DMS53 treated with DMSO at 0.1 percent for 48 hours (cell line): ENCODE measurements around the gene NUDT22.

Experiments used
- DNase-seq: peaks from one replicate; lab custom pipeline; 2025; ENCODE audit not compliant: unreplicated experiment; lab: John Stamatoyannopoulos, UW

Gene NUDT22

DNA sequence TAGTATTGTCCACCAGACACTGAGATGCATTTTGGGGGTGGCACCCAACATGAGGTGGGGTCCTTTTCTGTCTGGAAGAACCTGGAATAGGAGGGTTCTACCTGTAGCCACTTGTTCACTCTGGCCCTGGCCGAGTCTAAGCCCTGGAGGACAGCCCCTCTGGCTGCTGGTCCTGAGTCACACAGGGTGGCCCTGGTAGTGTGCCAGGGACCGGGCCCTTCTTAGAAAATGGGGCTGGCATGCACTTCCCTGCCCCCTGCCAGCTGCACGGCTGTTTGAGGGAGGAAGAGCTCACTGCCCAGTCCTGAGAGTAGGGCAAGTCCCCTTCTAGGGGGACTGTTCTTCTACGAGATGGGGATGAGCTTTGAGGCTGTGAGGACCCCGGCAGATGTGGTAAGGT lies 27.4 kb downstream of the NUDT22 start:
- no peak for DNase-seq

DNA sequence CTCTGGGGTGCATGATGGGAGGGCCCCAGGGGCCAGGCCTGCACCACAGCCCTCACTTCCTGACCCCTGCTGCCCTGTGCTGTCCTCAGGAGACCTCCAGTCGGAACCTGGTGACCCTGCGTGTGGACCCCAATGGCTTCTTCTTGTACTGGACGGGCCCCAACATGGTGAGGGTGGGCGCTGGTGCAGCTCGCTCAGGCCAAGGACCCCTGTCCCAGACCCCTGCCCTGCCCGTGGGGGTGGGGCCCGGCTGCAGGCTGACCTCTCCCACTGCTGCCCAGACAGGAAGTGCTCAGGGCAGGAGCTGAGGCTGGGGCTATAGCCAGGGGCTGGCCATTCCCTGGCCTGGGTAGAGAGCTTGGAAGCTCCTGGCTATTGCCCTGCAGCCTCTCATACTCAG lies 28.3 kb downstream of the NUDT22 start:
- no peak for DNase-seq

DNA sequence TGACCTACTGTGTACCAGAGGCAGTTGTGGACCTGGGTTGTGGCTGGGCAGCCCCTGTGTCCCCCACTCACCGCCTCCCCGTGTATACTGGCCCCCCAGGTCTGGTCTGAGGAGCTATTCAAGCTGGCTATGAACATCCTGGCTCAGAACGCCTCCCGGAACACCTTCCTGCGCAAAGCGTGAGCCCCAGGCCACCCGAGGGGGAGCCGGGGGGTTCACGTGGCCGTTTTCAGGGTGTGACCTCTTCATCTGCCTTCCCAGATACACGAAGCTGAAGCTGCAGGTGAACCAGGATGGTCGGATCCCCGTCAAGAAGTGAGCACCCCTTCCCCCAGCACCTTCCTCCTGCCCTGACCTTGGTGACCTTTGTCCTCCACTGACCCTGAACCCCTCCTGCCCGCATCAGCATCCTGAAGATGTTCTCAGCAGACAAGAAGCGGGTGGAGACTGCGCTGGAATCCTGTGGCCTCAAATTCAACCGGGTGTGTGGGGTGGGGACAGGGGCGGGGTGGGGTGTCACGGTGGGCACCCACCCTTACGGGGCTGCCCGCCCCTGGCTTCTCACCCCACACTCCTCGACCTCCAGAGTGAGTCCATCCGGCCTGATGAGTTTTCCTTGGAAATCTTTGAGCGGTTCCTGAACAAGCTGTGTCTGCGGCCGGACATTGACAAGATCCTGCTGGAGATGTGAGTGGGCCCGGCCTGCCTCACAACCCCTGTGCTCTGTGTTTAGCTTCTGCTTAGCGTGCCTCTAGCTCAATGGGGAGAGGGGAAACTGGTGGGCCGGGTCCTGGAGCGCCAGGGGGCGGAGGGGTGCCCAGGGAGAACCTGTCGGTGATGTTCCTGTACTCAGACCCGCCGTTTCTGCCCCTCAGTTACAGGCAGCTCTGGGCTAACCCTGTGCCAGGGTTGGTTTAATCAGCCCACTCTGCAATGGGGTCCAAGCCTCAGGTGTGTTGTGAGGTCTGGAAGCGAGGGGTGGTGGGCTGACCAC lies 29.4 kb downstream of the NUDT22 start:
- no peak for DNase-seq

DNA sequence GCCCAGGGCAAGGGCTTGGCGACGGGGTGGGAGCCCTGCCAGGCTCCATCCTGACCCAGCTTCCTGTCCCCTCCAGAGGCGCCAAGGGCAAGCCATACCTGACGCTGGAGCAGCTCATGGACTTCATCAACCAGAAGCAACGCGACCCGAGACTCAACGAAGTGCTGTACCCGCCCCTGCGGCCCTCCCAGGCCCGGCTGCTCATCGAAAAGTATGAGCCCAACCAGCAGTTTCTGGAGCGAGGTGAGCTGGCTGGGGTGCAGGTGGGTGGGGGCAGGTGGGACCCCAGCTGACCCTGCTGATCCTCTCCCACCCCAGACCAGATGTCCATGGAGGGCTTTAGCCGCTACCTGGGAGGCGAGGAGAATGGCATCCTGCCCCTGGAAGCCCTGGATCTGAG lies 30.2 kb downstream of the NUDT22 start:
- DNase-seq, result no peak

DNA sequence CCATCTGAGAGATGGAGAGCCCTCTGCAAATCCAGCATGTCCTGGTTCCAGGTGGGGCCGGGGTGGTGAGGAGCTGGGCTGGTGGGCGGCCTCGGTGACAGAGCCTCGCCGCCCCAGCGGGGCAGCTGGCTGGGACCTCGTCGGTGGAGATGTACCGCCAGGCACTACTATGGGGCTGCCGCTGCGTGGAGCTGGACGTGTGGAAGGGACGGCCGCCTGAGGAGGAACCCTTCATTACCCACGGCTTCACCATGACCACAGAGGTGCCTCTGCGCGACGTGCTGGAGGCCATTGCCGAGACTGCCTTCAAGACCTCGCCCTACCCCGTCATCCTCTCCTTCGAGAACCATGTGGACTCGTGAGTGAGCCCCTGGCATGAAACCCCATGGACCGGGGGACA lies 32.3 kb downstream of the NUDT22 start:
- DNase-seq, result no peak

DNA sequence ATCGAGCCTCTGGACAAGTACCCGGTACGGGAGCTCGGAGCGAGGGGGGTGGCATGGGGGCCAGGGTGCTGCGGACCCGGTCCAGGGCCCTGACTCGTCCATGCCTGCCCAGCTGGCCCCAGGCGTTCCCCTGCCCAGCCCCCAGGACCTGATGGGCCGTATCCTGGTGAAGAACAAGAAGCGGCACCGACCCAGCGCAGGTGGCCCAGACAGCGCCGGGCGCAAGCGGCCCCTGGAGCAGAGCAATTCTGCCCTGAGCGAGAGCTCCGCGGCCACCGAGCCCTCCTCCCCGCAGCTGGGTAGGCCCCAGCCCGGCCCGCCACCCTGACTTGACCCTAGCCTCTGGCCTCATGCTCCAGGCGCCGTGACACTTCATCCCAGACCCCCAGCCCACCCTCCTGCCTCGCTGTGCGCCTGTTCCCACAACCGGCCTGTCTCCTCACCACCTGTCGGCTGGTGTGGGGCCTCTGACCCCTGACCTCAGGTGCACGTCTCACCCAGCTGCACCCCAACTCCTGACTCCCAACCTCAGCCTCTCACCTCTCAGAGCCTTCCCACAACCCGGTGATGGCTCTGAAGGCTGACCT lies 33.0 kb downstream of the NUDT22 start:
- no peak for DNase-seq

DNA sequence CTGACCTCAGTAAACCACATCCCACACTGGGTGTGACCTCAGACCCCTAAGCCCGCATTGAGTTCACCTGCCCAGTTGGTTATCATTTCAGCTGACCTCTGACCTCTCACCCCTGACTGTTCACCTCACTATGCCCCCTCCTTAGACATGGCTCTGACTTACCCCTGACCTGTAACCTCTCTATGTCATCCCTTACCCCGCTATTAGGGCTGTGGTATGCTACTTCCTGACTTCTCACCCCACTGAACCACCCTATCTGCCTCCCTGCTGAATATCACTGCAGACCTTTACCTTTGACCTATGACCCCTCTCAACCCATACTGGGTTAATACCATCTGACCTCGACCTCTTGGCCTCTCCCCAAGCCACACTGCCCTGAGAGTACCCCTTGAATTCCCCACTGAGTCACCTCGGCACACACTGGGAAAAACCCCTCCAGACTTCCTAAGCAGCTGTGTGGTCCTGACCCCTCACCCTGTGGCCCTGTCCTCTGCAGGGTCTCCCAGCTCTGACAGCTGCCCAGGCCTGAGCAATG lies 33.5 kb downstream of the NUDT22 start:
- DNase-seq, result no peak

DNA sequence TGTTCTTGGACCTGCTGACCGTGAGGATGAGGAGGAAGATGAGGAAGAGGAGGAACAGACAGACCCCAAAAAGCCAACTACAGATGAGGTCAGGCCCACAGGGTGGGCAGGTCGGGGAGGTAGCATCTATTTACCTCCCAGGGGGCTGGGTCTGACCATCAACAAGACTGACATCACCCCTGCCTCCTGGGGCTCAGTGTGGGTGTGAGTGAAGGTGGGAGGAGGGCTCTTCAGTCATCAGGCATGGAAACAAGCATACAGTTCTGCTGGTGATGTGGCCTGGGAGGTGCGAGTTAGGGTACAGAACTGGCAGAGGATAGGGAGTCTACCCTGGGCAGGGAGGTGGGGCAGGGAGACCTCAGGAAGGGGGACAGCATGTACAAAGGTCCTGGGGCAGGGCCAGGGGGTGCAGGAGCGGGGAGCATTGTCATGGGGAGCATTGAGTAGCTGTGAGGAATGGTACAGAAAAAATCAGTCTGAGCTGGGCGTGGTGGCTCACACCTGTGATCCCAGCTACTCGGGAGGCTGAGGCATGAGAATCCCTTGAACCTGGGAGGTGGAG lies 34.2 kb downstream of the NUDT22 start:
- DNase-seq, result no peak

DNA sequence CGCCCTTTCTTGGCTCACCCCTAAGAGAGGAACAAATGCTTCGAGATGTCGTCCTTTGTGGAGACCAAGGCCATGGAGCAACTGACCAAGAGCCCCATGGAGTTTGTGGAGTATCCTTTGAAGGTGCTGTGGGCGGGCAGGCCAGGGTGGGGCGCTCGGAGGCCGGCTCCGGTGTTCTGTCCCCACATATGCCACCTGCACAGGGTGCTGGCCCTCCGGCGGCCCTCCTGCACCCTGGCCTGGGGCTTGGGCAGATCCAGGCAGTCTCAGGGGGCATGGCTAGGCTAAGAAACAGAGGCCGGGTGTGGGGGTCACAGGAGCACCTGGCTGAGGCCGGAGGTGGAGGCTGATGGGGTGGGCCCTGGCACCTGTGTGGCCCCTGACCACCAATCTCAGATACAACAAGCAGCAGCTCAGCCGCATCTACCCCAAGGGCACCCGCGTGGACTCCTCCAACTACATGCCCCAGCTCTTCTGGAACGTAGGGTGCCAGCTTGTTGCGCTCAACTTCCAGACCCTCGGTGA lies 35.5 kb downstream of the NUDT22 start:
- no peak for DNase-seq

DNA sequence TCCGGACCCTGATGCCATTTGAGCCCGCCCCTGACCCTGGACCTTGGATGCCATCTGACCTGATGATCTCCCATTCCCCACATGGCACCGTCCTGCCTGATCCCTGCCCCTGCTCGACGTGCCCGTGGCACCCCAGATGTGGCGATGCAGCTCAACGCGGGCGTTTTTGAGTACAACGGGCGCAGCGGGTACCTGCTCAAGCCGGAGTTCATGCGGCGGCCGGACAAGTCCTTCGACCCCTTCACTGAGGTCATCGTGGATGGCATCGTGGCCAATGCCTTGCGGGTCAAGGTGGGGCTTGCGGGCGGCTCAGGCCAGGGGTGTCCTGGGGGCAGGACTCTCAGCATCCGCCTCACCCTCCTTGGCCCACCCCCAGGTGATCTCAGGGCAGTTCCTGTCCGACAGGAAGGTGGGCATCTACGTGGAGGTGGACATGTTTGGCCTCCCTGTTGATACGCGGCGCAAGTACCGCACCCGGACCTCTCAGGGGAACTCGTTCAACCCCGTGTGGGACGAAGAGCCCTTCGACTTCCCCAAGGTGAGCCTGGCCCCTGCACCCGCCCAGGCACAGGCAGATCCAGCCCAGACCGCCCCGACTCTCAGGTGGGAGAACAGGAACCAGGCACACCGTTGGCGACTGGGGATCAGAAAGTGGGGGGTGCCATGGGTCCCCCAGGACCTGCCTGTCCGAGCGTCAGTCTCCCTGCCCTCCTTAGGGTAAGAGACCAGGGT lies 36.4 kb downstream of the NUDT22 start:
- no peak for DNase-seq

DNA sequence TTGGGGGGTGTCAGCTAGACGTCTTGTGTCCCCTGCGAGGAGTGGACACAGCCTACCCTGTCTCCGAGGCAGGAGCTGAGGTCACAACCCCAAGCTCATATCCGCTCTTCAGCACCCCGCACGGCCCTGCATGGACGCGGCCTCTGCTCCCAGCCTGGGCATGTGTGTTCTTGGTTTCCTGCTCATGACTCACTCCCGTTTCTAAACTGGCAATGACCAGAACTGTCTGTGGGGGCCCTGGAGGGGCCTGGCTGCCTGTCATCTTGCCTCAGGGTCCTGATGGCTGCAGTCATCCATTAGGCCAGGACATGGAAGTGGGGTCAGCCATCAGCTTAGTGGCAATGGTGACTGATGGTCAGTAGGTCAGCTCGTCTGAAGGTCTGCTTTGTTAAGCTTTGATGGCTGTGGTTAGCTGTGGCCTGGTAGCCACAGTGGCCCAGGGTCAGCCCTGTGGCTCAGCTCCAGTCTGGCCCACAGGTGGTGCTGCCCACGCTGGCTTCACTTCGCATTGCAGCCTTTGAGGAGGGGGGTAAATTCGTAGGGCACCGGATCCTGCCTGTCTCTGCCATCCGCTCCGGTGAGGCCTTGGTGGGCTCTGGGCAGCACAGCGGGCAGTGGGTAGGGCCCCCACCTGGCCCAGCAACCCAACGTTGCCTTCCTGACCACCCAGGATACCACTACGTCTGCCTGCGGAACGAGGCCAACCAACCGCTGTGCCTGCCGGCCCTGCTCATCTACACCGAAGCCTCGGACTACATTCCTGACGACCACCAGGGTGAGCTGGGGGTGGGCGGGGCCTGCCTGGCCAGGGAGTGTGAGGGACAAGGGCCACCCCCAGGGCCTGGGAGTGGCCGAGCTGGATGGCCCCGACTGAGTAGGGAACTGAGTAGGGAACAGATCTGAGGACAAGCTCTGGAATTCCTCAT lies 37.2 kb downstream of the NUDT22 start:
- no peak for DNase-seq

DNA sequence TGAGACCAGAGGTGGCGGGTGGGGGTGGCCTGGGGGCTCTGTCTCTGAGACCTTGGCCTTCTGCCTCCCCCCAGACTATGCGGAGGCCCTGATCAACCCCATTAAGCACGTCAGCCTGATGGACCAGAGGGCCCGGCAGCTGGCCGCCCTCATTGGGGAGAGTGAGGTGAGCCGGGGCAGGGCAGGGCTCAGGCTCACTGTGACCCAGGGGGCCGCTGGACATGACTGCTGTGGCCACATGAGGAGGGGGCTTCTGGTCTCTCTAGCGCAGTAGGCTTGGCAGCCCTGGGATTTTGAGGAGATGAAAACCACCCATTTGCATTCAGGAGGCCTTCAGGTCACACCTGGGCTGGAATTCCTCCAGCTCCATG lies 37.9 kb downstream of the NUDT22 start:
- DNase-seq, result no peak

DNA sequence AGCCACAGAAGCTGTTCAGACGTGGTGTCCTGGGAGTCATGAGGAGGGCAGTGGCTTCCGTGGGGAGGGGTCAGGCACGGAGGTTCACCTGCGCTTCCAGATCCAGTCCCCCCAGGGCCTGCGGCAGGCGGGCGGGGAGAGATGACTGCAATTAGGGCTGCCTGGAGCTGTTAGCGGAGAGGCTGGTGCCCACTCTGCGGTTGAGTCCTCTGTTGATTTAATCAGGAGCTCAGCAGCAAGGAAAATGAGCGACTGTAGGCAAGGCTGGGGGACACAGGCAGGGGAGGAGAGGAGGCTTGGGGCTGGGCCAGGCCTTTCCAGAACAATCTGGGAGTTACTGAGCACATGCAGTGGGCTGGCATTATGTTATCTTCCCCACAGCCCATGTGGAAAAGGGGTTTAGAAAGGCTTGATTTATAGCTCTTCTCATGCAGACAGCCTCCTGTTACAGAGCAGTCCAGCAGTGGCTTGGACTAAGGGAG lies 38.3 kb downstream of the NUDT22 start:
- DNase-seq, result no peak

DNA sequence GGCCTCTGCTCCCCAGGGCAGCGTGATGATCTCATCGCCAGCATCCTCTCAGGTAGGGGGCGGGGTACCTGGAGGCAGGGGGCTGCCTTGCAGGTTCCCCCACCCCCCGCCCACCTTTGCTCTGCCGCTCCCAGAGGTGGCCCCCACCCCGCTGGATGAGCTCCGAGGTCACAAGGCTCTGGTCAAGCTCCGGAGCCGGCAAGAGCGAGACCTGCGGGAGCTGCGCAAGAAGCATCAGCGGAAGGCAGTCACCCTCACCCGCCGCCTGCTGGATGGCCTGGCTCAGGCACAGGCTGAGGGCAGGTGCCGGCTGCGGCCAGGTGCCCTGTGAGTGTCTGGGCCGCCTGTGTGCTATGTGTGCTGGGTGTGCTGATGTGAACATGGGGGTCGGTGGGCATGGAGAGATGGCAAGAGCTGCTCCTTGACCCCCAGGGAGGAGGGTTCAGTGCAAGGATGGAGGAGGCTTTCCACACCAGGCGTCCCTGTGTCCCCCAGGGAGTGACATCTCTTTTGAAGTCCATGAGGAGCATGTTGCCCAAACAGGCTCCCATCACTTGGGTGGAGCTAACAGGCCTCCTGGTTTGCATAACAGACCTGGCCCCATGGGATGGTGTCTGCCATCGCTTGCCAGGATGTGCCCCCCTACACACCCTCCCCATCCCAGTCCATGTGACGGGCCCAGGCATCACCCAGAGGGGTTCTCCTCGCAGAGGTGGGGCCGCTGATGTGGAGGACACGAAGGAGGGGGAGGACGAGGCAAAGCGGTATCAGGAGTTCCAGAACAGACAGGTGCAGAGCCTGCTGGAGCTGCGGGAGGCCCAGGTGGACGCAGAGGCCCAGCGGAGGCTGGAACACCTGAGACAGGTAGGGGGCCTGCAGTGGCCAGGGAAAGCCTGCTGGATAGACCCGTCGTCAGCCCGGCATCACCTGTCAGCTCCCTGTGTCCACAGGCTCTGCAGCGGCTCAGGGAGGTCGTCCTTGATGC lies 39.4 kb downstream of the NUDT22 start:
- DNase-seq, result no peak

DNA sequence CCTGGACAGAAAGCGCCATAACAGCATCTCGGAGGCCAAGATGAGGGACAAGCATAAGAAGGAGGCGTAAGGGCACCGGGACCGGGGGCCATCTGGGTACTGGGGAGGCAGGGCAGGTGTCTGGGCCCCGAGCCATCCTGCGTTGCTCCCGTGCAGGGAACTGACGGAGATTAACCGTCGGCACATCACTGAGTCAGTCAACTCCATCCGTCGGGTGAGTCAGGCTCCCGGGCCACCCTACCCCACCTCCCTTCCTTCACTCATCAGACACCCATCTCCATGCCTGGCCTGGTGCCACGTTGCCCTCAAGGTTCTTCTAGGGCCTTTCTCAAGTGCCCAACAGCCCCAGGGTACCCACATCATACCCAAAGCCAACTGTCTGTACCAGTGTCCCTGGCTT lies 40.3 kb downstream of the NUDT22 start:
- no peak for DNase-seq

DNA sequence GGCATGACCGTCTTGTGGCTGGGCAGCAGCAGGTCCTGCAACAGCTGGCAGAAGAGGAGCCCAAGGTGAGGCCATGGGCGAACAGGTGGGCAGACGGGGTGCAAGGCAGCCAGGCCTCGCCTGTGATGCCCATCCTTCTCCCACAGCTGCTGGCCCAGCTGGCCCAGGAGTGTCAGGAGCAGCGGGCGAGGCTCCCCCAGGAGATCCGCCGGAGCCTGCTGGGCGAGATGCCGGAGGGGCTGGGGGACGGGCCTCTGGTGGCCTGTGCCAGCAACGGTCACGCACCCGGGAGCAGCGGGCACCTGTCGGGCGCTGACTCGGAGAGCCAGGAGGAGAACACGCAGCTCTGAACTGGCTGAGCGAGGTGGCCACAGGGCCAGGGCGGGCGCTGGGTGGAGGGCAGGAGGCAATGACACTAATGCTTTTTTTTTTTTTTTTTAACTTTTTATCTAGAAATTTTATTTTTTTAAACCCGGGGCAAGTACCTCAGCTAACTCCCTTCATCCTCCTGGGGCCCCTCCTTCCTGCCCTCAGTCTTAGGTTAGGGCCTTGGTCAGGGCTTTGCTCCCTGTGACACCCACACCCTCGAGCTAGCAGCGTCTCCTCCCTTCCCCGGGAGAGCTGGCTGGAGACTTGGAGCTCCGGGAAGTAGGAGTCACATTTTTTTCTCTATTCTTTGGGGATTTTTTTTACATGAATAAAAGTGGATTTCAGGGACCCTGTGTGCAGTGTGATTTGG lies 41.3 kb downstream of the NUDT22 start:
- DNase-seq, result no peak

DNA sequence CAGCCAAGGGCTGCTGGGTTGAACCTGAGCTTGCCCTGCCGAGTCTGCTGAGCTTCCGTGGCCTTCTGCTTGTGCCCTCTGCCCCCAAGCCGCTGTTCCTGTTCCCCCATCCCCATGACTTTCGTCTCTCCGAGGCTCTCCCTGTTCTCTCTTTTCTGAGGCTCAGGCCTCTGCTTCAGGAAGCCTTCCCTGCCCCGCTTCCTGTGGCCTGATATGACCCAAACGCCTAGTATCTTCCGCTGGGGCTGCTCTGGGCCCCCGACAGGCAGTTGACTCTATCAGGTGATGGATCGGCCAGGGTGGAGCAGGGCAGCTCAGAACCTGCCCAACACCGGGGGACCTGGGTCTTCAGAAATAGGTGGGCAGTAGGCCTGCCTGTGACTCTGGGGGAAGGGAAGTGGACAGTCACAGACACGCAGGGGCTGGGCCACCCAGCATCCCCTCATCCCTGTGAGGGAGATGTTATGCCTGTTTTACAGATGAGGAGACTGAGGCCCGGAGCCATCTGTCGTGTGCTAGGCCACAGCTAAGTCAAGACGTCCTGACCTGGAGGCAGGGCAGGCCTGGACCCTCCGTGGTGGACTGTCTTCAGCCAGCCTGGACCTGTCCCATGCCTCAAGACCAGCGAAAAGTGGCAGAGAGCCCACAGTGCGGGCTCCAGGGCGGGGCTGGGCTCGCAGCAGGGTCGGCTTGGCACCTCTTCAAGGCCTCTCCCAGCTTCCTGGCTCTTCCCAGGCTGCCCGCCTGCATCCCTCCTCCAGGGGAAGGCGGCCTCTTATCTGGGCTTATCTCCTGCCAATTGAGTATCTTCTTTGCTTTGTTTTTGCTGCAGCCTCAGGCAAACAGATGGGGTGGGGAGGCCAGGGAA lies 42.2 kb downstream of the NUDT22 start:
- DNase-seq, result no peak
